Urothelium cell line (cell line): ENCODE data around the gene RBM23.

Experiments used
- DNase-seq: peaks from one replicate; pipeline ENCODE4 v3.0.0; 2011; ENCODE audit warnings: low spot score, mixed read lengths
- FAIRE-seq: peaks from 2 replicates; lab custom pipeline; 2011; peaks lifted over from hg19 to GRCh38; lab: Jason Lieb, UNC

Gene RBM23

DNA sequence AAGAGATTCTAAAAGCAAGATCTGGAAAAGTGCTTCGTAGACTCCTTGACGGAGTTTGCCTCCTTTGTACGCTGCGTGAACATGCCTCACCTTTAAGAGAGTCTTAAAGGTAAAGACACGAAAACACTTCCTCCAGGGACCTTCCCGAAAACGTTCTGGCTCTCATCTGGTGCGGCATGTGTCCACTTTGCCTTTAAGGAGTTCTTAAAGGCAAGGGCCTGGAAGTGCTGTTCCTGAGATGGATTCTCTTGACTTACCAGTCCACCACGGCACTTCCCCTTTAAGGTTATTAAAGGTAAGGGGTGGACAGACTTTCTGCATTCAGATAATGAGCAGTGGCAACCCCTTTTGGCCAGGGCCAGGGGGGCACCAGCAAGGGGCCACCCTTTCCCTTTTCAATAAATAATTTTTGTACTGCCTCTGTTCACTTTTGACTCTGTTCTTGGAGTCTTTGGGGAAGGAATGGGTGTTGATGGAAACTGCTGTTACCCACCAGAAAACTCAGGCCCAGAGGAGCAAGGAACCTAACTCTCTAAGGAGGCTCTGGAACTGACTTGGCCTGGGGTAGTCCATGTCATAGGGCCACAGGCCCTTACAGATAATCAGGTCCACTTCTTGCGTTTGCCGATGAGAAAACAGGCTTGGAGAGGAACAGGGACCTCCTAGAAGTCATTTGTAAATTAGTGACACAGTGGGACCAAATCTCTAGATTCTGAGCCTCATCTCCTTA is 31.5 kb downstream of the RBM23 start:
- DNase-seq (peak; percentile 83), FAIRE-seq (no peak)

DNA sequence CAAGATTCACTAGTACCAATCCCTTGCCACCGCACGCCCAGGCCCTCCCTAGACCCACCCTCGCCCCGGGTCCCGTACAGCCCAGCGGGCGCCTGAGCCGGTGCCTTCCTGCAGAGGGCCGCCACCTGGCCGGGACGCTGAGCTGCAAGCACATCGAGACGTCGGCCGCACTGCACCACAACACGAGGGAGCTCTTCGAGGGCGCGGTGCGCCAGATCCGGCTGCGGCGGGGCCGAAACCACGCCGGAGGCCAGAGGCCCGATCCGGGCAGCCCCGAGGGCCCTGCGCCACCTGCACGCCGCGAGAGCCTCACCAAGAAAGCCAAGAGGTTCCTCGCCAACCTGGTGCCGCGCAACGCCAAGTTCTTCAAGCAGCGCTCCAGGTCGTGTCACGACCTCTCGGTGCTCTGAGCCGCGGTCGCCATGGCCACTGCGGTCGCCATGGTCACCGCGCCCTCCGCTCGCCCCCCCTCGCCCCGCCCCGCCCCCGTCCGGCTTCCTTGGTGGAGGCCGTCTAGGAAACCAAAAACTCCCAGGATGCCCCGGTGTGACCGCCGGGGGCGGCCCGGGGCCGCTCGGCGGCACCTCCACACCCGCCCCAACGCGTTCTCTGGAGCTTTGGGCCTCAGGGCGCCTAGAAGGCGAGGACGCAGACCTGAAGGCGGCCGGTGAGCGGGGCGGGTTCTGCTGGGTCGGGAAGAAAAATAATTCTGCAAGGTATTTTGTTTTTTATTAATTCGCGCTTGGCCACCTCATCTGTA is 32.3 kb downstream of the RBM23 start:
- no peak for FAIRE-seq
- peak; percentile 91 for DNase-seq

GRCh38 chr14:22885975-22886374 is 33.0 kb downstream of the RBM23 start:
- no peak for DNase-seq
- FAIRE-seq, result no peak

- no peak for DNase-seq
- FAIRE-seq, result no peak
Observed at GRCh38 chr14:22884738-22885523, 34.0 kb downstream of the RBM23 start.

DNA sequence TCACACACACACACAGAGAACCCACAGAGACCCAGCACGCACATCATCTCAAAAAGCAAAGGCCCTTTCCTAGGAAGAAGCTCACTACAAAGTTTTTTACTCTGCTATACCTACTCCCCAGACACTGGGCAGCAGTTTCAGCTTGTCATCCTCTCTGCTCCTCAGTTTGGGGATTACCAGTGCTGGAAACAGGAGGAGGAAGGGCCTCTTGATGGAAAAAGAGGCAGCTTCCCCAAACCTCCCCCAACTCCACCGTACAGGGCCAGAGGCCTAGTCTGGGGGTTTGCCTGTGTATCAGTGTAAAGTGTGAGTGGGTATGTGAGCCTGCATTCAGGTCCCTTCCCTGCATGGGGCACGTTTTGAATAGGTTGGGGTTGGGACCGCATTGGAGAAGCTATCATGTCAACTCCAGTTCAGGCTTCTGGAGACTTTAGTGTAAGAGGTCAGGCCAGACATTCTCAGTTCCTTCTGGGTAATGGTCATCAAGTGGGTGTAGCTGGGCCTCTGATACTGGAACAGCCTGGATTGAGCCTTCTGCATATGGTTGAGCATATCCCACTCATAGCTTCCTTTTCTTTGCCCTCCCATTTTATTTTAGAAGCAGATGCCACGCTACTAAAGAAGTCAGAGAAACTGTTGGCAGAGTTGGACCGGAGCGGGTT is 34.7 kb downstream of the RBM23 start:
- DNase-seq, result no peak
- FAIRE-seq, result no peak

GRCh38 chr14:22883173-22883976 is 35.6 kb downstream of the RBM23 start, which contains the start of gene REM2:
TSS of gene REM2 (plus strand) at chr14:22883222. CDS start at chr14:22883288, 66 bp downstream.
- FAIRE-seq, result no peak
- DNase-seq, result no peak

DNA sequence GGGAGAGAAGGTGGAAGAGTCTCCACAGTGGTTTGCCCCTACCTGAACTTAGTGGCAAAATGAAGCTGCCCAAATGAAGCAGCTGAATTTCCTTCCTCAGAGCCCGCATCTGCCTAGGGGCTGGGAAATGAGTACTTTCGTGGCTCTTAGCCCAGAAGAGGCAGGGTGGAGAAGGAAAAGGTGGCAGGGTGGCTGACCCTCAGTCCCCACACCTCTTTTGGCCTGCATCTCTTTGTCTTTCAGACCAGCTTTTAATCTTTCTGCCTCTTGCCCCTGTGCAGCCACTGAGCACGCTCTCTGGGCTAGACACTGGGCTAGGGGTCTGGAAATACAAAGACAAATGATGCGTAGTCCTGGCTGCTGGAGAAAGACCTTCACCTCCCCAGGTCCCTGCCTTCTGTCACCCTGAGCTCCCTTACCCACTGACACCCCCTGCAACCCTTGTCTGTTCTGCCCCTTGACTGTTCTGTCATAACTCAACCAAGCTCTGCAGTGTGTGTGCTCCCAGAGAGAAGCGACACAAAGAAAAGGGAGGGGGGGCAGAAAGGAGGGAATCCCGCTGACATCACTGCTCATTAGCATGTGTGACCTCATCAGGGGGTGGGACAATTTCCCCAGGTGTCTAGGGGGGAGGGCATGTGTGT is 36.3 kb downstream of the RBM23 start:
- no peak for FAIRE-seq
- peak; percentile 51 for DNase-seq

- no peak for FAIRE-seq
- no peak for DNase-seq
Observed at GRCh38 chr14:22882064-22882463, 36.9 kb downstream of the RBM23 start.

DNA sequence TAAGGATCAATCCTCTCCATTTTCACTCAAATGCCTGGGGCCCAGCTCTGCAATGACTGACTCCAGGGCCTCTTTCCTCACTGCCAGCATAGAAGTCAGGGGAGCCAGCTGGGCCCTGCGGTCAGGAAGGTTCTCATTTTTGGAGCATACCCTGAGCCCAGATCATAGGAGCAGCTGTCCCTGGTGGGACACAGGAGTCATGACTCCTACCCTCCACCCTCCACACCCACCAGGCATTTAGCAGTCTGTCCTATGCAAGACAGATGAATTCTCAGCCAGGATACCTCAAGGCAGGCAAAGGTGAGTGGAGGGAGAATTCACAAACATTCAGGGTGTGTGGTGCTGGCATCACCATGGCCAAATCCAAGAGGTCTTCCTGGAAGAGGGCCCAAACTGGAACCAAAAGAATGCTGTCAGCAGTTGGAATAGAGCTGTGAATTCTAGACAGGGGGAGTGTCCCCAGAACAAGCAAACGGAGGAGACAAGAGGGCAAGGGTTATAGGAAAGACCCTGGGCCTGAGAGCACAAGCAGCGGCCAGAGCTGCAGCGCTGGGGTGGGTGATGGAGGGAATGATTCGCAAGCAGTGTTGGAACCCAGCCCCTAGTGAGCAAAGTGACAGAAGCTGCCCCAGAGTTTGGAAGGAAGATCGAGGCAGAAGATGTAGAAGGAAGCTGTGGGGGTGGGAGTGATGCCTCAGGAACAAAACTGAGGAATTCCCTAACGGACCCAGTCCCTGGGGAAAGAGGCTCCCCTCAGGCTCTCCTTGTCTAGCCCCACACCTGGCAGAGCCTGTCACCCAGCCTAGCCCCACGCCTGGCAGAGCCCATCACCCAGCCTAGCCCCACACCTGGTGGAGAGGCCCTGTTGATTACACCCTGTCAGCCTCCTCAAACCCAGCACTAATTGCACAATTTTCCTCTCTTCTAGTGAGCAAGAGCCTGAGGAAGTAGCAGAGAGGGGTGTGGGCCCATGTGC is 40.4 kb downstream of the RBM23 start:
- FAIRE-seq, result no peak
- DNase-seq, result no peak

DNA sequence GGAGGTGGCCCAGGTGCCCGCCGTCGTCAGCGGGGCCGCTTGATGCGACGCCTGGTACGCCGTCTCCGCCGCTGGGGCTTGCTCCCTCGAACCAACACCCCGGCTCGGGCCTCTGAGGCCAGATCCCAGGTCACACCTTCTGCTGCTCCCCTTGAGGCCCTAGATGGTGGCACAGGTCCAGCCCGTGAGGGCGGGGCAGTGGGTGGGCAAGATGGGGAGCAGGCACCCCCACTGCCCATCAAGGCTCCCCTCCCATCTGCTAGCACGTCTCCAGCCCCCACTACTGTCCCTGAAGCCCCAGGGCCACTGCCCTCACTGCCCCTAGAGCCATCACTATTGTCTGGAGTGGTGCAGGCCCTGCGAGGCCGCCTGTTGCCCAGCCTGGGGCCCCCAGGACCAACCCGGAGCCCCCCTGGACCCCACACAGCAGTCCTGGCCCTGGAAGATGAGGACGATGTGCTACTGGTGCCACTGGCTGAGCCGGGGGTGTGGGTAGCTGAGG is 41.9 kb downstream of the RBM23 start:
- FAIRE-seq (no peak), DNase-seq (no peak)

- DNase-seq, result no peak
- FAIRE-seq, result no peak
Observed at GRCh38 chr14:22875748-22876319, 43.1 kb downstream of the RBM23 start.

DNA sequence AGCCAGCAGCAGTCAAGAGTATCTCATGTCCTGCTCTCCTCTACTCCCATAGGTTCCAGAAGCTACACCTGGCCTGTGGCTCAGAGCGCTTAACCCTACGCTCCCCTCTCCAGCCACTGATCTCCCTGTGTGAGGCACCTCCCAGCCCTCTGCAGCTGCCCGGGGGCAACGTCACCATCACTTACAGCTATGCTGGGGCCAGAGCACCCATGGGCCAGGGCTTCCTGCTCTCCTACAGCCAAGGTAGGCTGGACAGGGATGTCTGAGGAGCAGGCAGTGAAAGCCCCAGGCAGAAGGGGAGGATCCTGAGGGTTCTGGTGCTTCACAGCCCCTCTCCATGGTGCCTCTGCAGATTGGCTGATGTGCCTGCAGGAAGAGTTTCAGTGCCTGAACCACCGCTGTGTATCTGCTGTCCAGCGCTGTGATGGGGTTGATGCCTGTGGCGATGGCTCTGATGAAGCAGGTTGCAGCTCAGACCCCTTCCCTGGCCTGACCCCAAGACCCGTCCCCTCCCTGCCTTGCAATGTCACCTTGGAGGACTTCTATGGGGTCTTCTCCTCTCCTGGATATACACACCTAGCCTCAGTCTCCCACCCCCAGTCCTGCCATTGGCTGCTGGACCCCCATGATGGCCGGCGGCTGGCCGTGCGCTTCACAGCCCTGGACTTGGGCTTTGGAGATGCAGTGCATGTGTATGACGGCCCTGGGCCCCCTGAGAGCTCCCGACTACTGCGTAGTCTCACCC is 43.8 kb downstream of the RBM23 start:
- no peak for DNase-seq
- no peak for FAIRE-seq

- DNase-seq, result no peak
- no peak for FAIRE-seq
Observed at GRCh38 chr14:22872833-22873520, 46.0 kb downstream of the RBM23 start.

DNA sequence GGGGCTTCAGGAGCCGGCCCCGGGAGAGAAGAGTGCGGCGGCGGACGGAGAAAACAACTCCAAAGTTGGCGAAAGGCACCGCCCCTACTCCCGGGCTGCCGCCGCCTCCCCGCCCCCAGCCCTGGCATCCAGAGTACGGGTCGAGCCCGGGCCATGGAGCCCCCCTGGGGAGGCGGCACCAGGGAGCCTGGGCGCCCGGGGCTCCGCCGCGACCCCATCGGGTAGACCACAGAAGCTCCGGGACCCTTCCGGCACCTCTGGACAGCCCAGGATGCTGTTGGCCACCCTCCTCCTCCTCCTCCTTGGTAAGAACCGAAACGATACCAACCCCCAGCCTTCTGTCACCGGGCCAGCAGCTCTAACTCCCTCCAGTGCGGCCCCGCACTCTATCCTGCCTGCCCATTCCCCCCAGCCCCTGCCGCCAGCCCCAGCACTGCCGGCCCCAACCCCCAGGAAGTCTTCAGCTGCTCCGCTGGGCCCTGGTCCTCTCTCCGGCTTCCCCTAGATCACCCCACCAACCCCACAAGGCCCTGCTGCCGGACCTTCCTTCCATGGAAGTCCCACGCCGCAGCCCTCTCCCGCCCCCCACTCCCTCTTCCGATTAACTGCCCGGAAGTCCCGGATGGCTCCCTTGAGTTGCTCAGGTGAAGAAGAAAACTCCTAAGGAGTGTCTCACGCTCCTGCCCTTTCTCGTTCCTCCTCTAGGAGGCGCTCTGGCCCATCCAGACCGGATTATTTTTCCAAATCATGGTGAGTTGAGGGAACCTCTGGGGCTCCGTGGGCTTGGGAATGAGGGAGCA is 46.7 kb downstream of the RBM23 start:
- DNase-seq (peak; percentile 86), FAIRE-seq (no peak)

DNA sequence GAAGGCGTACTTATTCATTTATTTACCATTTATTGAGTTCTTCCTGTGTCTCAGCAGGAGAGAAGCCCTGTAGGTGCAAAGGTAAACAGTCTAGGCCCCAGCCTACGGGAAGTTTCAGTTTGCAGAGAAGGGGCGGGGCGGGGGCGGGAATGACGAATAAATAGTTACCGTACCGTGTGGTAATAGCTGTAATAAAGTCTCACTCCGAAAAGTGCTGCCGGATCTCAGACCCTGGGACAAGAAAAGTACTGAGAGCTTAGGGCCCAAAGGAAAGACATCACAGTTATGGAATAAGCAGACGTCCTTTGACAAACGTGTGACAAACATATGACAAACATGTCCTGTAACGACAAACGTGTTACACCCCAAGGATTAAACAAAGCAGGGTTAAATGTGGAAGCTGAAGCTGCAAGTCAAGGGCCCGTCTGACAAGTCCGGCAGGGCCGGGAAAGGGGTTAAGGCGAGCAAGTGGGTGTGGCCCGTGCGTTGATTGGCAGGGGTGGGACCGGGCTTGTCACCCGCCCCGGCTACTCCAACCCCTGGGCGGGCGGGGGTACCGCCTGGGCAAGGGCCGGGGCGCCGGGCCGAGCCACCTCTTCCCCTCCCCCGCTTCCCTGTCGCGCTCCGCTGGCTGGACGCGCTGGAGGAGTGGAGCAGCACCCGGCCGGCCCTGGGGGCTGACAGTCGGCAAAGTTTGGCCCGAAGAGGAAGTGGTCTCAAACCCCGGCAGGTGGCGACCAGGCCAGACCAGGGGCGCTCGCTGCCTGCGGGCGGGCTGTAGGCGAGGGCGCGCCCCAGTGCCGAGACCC is 47.5 kb downstream of the RBM23 start, which contains the start of gene LRP10:
LRP10 (plus strand) TSS at position 517 of the 809 bp plus-strand sequence. CDS start 564 bp downstream, outside the sequence.
- no peak for FAIRE-seq
- peak; percentile 87 for DNase-seq
